Measurements from ENCODE around the gene CLCNKB. TPM values are rescaled to one million over a fixed set of nuclear protein-coding genes. Genes with fewer than 3 reads are reported as not detected.

The CLCNKB gene
- total and polyA plus RNA-seq, 2 experiments from 2014 or later, result 1.3 to 1.9 TPM

DNA sequence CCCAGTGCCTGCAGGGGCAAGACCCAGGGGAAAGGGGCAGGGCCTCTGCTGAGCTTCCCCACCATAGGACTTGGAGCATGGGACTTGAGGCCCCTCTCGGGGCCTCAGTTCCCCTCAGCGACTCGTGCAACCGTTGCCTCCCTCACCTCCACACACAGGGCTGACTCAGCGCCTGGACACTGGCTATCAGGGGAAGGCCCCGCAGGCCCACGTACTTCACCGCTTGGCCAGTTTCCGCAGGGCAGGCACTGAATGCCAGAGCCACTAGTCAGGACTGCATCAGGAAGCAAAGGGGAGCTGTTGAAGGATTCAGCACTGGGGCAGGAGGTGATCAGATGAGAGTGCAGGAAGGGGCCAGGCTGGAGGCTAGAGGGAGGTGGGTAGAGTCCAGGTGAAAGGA is 45.4 kb downstream of the CLCNKB start:
- Mint-ChIP-seq H3K27ac (no peak overlapping the region; the same call in 1 of the 2 replicates), H3K9me3 (no peaks in the 10 kb centered on the region), H3K4me1 (peaks cover 7% of the 10 kb centered on the region), H3K27me3 (ENCODE audit: insufficient read depth, low read depth, poor library complexity) (no peaks in the 10 kb centered on the region), H3K36me3 (ENCODE audit: low read depth) (no peaks in the 10 kb centered on the region), H3K4me3 (no peak overlapping the region)
- Histone ChIP-seq H2AFZ (no peak overlapping the region), H3K4me2 (no peak overlapping the region), H3K4me1 (ENCODE audit: insufficient read depth) (no peaks in the 10 kb centered on the region), H3K36me3 (ENCODE audit: insufficient read depth) (no peaks in the 10 kb centered on the region), H3K27me3 (ENCODE audit: insufficient read depth) (no peaks in the 10 kb centered on the region), H4K20me1 (replicated peaks; ENCODE audit: insufficient read depth) (no peaks in the 10 kb centered on the region), H3F3A (replicated peaks; ENCODE audit: low read depth) (no peaks in the 10 kb centered on the region), H3K4me3 (no peak overlapping the region), H3K79me2 (replicated peaks; ENCODE audit: insufficient read depth) (no peaks in the 10 kb centered on the region), H3K27ac (ENCODE audit: low read depth) (no peak overlapping the region), H3K9me2 (ENCODE audit: insufficient read depth) (no peaks in the 10 kb centered on the region)
- ATAC-seq, result no peak
- no peak for TF ChIP-seq EZH2phosphoT487 (IDR thresholded peaks at IDR 0.05; ENCODE audit: unreplicated experiment)
- TF ChIP-seq ZNF331 (CRISPR knock-in tag; IDR thresholded peaks at IDR 0.05; ENCODE audit: low read depth), result no peak
- TF ChIP-seq ZNF114 (CRISPR knock-in tag; IDR thresholded peaks at IDR 0.05), result no peak
- TF ChIP-seq, protein P1, sequence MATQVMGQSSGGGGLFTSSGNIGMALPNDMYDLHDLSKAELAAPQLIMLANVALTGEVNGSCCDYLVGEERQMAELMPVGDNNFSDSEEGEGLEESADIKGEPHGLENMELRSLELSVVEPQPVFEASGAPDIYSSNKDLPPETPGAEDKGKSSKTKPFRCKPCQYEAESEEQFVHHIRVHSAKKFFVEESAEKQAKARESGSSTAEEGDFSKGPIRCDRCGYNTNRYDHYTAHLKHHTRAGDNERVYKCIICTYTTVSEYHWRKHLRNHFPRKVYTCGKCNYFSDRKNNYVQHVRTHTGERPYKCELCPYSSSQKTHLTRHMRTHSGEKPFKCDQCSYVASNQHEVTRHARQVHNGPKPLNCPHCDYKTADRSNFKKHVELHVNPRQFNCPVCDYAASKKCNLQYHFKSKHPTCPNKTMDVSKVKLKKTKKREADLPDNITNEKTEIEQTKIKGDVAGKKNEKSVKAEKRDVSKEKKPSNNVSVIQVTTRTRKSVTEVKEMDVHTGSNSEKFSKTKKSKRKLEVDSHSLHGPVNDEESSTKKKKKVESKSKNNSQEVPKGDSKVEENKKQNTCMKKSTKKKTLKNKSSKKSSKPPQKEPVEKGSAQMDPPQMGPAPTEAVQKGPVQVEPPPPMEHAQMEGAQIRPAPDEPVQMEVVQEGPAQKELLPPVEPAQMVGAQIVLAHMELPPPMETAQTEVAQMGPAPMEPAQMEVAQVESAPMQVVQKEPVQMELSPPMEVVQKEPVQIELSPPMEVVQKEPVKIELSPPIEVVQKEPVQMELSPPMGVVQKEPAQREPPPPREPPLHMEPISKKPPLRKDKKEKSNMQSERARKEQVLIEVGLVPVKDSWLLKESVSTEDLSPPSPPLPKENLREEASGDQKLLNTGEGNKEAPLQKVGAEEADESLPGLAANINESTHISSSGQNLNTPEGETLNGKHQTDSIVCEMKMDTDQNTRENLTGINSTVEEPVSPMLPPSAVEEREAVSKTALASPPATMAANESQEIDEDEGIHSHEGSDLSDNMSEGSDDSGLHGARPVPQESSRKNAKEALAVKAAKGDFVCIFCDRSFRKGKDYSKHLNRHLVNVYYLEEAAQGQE (IDR thresholded peaks at IDR 0.05; ENCODE audit: unreplicated experiment), result no peak
- TF ChIP-seq, protein P2, sequence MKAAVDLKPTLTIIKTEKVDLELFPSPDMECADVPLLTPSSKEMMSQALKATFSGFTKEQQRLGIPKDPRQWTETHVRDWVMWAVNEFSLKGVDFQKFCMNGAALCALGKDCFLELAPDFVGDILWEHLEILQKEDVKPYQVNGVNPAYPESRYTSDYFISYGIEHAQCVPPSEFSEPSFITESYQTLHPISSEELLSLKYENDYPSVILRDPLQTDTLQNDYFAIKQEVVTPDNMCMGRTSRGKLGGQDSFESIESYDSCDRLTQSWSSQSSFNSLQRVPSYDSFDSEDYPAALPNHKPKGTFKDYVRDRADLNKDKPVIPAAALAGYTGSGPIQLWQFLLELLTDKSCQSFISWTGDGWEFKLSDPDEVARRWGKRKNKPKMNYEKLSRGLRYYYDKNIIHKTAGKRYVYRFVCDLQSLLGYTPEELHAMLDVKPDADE (IDR thresholded peaks at IDR 0.05), result no peak
- TF ChIP-seq POLR2AphosphoS5 (IDR thresholded peaks at IDR 0.05; ENCODE audit: low read depth), result no peak
- no peak for TF ChIP-seq NANOG (IDR thresholded peaks at IDR 0.05; ENCODE audit: borderline replicate concordance)
- TF ChIP-seq EZH2 (IDR thresholded peaks at IDR 0.05; ENCODE audit: low read depth, unreplicated experiment), result no peak
- no peak for TF ChIP-seq CREB1 (CRISPR knock-in tag; IDR thresholded peaks at IDR 0.05; ENCODE audit: low read depth)
- DNase-seq (ENCODE audit: low spot score), result no peak

DNA sequence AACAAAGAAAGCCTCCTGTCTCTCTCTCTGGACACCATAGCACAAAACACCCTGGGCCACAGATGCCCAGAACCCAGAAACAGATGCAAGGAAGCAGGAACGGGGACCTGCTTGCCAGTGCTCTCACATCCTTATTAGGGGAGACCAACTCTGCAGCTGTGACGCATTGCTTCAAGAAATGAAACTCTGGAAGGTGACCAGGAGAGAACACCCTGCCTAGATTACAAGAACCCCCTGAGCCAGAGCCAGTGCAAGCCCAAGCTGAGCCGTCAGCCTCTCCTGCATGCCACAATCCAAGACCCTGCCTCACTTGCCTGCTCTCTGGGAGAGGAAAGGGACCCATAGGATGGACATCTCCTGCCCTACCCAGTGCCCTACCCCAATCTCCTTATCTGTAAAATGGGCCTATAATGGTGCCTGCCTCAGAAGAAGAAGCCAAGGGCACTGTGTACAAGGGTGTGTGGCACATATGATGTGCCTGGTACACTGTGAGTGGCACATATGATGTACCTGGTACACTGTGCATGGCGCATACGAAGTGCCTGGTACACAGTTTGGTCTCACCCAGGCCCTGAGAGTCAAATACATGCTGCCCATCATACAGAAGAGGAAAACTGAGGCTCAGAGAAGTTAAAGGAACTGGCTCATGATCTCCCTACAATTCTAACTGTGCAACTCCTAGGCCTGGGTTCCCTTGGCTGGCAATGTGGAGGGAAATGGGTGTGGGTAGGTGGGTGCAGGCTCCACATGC is 46.7 kb downstream of the CLCNKB start:
- H3K9me2 ChIP-seq (ENCODE audit: insufficient read depth), result no peaks in the 10 kb centered on the region
- peaks cover 9% of the 10 kb centered on the region for H3K4me1 Mint-ChIP-seq
- no peaks in the 10 kb centered on the region for H3K4me1 ChIP-seq (ENCODE audit: insufficient read depth)
- H3K9me3 Mint-ChIP-seq, result no peaks in the 10 kb centered on the region
- H3K4me2 ChIP-seq, result no peak overlapping the region
- no peaks in the 10 kb centered on the region for H3K36me3 ChIP-seq (ENCODE audit: insufficient read depth)
- H3F3A ChIP-seq (replicated peaks; ENCODE audit: low read depth), result no peaks in the 10 kb centered on the region
- H3K27ac Mint-ChIP-seq, result no peak overlapping the region
- H3K4me3 ChIP-seq, result no peak overlapping the region
- no peaks in the 10 kb centered on the region for H4K20me1 ChIP-seq (replicated peaks; ENCODE audit: insufficient read depth)
- H3K27me3 Mint-ChIP-seq (ENCODE audit: insufficient read depth, low read depth, poor library complexity), result peaks cover 1% of the 10 kb centered on the region
- DNase-seq (ENCODE audit: low spot score) (no peak), ATAC-seq (no peak)
- H3K79me2 ChIP-seq (replicated peaks; ENCODE audit: insufficient read depth), result no peaks in the 10 kb centered on the region
- no peaks in the 10 kb centered on the region for H3K27me3 ChIP-seq (ENCODE audit: insufficient read depth)
- H3K27ac ChIP-seq (ENCODE audit: low read depth), result no peak overlapping the region
- no peak overlapping the region for H2AFZ ChIP-seq
- H3K36me3 Mint-ChIP-seq (ENCODE audit: low read depth), result no peaks in the 10 kb centered on the region
- H3K4me3 Mint-ChIP-seq, result no peak overlapping the region
- TF ChIP-seq NANOG (IDR thresholded peaks at IDR 0.05; ENCODE audit: borderline replicate concordance) (no peak), EZH2phosphoT487 (IDR thresholded peaks at IDR 0.05; ENCODE audit: unreplicated experiment) (no peak)
- TF ChIP-seq, protein P3, sequence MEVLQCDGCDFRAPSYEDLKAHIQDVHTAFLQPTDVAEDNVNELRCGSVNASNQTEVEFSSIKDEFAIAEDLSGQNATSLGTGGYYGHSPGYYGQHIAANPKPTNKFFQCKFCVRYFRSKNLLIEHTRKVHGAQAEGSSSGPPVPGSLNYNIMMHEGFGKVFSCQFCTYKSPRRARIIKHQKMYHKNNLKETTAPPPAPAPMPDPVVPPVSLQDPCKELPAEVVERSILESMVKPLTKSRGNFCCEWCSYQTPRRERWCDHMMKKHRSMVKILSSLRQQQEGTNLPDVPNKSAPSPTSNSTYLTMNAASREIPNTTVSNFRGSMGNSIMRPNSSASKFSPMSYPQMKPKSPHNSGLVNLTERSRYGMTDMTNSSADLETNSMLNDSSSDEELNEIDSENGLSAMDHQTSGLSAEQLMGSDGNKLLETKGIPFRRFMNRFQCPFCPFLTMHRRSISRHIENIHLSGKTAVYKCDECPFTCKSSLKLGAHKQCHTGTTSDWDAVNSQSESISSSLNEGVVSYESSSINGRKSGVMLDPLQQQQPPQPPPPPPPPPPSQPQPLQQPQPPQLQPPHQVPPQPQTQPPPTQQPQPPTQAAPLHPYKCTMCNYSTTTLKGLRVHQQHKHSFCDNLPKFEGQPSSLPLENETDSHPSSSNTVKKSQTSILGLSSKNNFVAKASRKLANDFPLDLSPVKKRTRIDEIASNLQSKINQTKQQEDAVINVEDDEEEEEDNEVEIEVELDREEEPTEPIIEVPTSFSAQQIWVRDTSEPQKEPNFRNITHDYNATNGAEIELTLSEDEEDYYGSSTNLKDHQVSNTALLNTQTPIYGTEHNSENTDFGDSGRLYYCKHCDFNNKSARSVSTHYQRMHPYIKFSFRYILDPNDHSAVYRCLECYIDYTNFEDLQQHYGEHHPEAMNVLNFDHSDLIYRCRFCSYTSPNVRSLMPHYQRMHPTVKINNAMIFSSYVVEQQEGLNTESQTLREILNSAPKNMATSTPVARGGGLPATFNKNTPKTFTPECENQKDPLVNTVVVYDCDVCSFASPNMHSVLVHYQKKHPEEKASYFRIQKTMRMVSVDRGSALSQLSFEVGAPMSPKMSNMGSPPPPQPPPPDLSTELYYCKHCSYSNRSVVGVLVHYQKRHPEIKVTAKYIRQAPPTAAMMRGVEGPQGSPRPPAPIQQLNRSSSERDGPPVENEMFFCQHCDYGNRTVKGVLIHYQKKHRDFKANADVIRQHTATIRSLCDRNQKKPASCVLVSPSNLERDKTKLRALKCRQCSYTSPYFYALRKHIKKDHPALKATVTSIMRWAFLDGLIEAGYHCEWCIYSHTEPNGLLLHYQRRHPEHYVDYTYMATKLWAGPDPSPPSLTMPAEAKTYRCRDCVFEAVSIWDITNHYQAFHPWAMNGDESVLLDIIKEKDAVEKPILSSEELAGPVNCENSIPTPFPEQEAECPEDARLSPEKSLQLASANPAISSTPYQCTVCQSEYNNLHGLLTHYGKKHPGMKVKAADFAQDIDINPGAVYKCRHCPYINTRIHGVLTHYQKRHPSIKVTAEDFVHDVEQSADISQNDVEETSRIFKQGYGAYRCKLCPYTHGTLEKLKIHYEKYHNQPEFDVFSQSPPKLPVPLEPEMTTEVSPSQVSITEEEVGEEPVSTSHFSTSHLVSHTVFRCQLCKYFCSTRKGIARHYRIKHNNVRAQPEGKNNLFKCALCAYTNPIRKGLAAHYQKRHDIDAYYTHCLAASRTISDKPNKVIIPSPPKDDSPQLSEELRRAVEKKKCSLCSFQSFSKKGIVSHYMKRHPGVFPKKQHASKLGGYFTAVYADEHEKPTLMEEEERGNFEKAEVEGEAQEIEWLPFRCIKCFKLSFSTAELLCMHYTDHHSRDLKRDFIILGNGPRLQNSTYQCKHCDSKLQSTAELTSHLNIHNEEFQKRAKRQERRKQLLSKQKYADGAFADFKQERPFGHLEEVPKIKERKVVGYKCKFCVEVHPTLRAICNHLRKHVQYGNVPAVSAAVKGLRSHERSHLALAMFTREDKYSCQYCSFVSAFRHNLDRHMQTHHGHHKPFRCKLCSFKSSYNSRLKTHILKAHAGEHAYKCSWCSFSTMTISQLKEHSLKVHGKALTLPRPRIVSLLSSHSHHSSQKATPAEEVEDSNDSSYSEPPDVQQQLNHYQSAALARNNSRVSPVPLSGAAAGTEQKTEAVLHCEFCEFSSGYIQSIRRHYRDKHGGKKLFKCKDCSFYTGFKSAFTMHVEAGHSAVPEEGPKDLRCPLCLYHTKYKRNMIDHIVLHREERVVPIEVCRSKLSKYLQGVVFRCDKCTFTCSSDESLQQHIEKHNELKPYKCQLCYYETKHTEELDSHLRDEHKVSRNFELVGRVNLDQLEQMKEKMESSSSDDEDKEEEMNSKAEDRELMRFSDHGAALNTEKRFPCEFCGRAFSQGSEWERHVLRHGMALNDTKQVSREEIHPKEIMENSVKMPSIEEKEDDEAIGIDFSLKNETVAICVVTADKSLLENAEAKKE (CRISPR knock-in tag; IDR thresholded peaks at IDR 0.05), result no peak
